Amniotic epithelial cell (primary cell): ENCODE data around the gene FGB.
"Not testable (repeated sequence)": the region's sequence is repeated elsewhere in the genome, so short reads cannot be mapped to it uniquely, and the experiment has no call there.

Source experiments
- DNase-seq: peaks from one replicate; pipeline ENCODE4 v3.0.0-alpha.2; 2010; ENCODE audit warnings: low read depth

FGB gene

GRCh38 chr4:154597281-154597680, 34.5 kb downstream of the FGB start:
- not testable (repeated sequence) for DNase-seq

DNA sequence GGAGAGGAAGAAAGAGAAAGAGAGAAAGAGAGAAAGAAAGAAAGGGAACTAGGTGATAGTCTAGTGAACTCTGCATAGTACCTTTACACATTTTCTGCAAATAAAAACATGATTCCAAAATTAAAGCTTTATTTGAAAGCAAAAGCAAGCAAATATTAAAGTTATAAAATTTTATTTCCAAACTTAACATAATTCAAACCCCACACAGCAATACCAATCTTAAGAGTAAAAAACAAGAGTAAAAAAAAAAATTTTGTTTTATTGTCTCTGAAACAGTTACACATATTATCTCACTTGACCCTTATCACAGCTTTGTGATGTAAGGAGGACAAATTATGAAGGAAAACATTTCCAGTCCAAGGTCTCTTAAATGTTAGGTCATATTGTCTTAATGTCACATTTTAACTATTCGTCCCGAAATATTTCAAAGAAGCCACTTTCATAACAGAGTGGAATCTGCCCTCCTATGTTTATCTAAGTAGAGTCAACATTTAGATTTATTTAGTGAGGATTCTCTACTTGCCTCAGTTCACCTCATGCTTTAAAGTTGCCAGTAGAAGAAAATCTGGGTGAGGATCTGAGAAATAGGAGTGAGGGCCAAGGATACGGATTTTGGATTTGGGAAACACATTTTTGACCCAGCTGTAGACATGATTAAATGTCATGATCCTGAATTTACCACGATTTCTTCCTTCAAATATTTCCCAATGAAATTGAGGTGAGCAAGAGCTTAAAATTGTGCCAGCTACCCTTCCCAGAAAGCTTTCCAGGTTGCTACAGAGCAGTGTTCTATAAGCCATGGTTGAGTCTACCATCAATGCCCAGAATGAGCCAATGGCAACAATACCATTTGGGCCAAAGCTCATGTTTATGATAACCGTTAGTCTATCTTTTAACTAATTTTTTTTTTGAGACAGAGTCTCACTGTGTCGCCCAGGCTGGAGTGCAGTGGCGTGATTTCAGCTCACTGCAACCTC, 35.3 kb downstream of the FGB start:
- DNase-seq, result no peak

DNA sequence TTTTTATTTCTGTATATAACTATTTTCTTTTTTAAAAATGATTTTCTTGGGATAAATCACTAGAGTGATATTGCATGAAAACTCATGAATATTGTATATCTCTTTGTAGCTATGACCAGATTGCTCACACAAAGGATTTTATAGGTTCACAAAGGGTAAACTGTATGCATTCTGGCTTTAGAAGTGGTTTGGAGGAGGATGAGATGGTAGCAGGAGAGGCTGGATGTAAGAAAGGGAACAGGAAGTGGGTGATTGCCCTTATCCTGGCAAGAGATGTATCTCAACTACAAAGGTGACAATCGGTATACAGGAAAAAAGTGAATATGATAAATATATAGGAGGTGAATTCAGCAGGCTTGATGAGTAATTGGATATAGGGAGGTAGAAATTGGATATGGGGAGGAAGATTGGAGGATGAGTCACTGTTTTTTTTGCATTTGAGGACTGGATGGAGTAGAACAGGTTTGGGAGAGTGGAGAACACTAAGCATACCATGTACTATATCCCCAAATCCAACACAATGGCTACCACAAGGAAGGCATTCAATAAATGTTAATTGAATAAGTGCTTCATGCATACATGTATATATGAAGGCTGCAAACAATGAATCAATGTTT, 39.7 kb downstream of the FGB start:
- no peak for DNase-seq

GRCh38 chr4:154603033-154603943, 40.5 kb downstream of the FGB start:
- no peak for DNase-seq

GRCh38 chr4:154604696-154605200, 41.9 kb downstream of the FGB start:
- no peak for DNase-seq

- DNase-seq, result peak; percentile 39
These were observed 44.2 kb downstream of the FGB start for GRCh38 chr4:154606728-154607723.

- DNase-seq, result no peak
These were observed 45.8 kb downstream of the FGB start for GRCh38 chr4:154608361-154609252.

DNA sequence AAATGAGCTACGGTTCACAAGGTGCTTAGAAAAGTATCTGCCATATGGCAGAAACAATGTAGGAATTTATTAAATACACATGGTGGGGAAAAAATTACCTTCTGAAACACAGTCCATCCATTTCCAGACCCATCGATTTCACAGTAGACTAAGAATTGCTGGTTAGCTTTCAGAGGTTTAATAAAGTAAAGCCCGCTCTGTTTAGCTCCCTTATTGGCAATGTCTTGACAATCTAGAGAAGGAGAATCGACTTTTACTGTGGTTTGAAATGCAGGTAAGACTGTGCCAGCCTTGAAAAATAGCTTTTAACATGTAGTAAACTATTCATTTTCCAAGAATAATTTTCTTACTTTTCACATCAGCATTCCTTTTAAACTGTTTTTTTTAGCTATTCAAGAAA, 46.7 kb downstream of the FGB start:
- DNase-seq, result no peak

DNA sequence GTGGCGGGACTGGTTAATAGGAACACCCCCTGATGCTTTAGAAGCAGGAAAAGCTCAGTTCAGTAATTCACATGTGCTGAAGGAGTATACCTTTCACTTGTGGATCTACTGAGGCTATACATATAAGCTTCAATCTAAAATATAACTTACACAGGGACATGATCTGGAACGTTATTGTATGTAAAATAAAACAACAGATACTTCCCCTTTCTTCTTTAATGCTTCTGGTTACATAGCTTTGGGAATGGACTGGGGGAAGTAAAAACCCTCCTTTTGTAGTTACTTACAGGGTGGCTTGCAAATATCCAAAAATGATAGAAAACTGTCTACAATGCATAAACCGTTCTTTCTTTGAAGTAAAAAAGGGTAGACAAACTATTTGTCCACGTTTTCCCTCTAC, 47.8 kb downstream of the FGB start:
- no peak for DNase-seq

DNA sequence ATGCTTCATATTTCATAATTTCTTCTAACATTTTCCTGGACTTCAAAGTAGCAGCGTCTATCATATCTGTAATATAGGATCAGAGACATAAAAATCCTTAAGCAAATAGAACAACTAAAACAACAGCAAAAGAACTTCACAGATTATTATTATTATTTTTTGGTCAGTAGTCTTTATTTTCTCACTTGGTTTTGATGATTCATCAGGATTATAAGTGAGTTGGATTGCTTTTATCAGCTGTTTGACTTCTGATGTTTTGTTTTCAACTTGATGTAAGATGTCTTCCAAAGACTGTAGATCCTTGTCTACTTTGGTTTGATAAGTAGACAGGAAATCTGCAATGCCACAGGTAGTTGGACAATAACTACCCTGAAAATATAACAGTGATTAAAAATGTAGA, 49.0 kb downstream of the FGB start:
- DNase-seq, result peak; percentile 12

GRCh38 chr4:154612472-154613414, 49.9 kb downstream of the FGB start, which contains the start of gene FGG:
Gene FGG, minus strand, starts transcription at chr4:154612656. Its CDS starts 47 bp downstream, at chr4:154612609.
- peak; percentile 52 for DNase-seq

GRCh38 chr4:154614306-154614705, 51.5 kb downstream of the FGB start:
- DNase-seq, result peak; percentile 84

GRCh38 chr4:154615211-154615610, 52.4 kb downstream of the FGB start:
- DNase-seq, result no peak

GRCh38 chr4:154616287-154616686, 53.5 kb downstream of the FGB start:
- no peak for DNase-seq

DNA sequence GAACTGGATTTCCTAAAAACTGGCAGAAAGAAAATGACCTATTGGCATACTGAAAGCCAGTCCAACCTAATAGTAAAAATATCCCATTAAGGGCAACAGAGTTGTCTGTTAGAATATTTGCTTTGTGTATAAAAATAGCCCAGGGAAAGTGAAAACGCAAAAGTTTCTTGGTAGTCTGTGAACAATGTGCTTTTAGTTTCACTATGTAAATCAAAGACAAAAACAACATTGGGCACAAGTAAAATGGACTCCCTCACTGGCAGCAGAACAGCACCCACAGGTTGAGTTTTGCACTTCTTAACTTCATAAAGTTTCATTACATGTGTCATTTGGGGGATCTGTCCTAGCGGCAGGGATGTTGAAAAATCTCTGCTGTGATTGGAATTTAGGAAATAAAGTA, 53.9 kb downstream of the FGB start:
- no peak for DNase-seq

GRCh38 chr4:154617820-154618317, 55.1 kb downstream of the FGB start:
- DNase-seq, result no peak

DNA sequence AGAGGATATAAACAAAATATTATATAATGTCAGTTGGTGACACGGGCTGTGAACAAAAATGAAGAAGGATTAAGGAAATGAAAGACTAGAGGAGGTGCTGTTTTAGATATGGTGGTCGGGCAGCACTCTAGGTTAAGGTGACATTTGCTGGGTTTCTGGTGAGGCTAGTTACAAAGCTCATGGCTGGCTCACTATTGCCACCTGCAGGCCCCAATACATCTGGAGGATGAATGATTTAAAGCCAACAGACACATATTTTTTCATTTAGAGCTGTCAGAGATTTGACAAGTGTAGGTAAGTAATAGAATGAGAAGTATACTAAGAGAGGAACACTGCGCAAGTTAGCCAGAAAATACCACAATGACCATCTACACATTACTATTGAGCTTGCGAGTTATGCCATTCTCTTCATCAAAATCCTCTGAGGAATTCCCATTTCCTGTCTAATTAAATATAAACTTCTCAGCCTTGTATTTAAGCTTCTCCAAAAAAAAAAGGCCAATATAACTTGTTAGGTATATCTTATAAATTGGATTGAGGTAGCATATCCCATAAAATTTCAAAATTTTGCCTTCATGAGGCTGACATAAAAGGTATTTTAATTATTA, 56.0 kb downstream of the FGB start:
- peak; percentile 35 for DNase-seq

DNA sequence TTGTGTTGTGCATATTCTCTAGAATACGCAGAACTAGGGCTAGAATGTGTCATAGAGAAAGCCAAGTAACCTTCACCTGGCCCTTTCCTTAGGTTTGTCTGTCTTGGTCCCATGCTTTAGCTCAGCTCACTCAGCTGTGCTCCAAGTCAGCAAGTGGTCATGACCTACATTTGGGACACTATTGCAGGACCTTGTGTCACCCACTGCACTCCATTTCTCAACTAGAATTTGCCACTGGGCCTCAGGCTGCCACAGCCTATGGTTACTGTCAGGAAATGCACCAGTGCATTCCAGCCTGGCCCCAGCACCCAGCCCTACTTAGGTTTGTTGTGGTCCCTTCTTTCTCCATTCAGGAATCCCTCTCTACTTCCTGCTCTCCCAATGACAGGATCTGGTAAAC, 57.3 kb downstream of the FGB start:
- no peak for DNase-seq
